MM.1S (cell line): ENCODE data around the gene COLGALT1.

Experiments used
- DNase-seq: peaks from one replicate; pipeline ENCODE4 v3.0.0-alpha.2; 2015
- H2AFZ ChIP-seq: fragments of 300-600 bp; sonication (generic); 2 replicates; pipeline ENCODE4 v1.6.0; 2016; ENCODE audit warnings: antibody characterized with exemption, low read length
- H3F3A ChIP-seq: fragments of 300-600 bp; sonication (generic); 2 replicates; pipeline ENCODE4 v1.6.1; 2016; ENCODE audit warnings: mild to moderate bottlenecking, antibody characterized with exemption, low read length, moderate library complexity, mixed read lengths; ENCODE audit not compliant: insufficient read depth
- H3K27ac ChIP-seq: fragments of 300-600 bp; sonication (generic); 2 replicates; pipeline ENCODE4 v1.5.1; 2016; ENCODE audit warnings: mild to moderate bottlenecking, low read length
- H3K27me3 ChIP-seq: fragments of 300-600 bp; sonication (generic); replicated peaks from 2 replicates; pipeline ENCODE4 v1.6.0; 2016; ENCODE audit warnings: low read length; ENCODE audit not compliant: insufficient read depth
- H3K36me3 ChIP-seq: fragments of 300-600 bp; sonication (generic); replicated peaks from 2 replicates; pipeline ENCODE4 v1.6.1; 2016; ENCODE audit warnings: mild to moderate bottlenecking, low read length, mixed read lengths; ENCODE audit not compliant: insufficient read depth
- H3K4me1 ChIP-seq: fragments of 300-600 bp; sonication (generic); 2 replicates; pipeline ENCODE4 v1.6.1; 2016; ENCODE audit warnings: low read length, mixed read lengths
- H3K4me2 ChIP-seq: fragments of 300-600 bp; sonication (generic); 2 replicates; pipeline ENCODE4 v1.6.0; 2016; ENCODE audit warnings: low read depth, low read length
- H3K4me3 ChIP-seq: fragments of 300-600 bp; sonication (generic); 2 replicates; pipeline ENCODE4 v1.5.1; 2016; ENCODE audit warnings: low read length, mixed read lengths
- H3K79me2 ChIP-seq: fragments of 300-600 bp; sonication (generic); 2 replicates; pipeline ENCODE4 v1.6.1; 2016; ENCODE audit warnings: mixed run types, low read length, mixed read lengths
- H3K9ac ChIP-seq: fragments of 300-600 bp; sonication (generic); 2 replicates; pipeline ENCODE4 v1.6.1; 2016; ENCODE audit warnings: low read length, mixed read lengths
- H3K9me2 ChIP-seq: fragments of 300-600 bp; sonication (generic); replicated peaks from 2 replicates; pipeline ENCODE4 v1.6.1; 2016; ENCODE audit warnings: mild to moderate bottlenecking, low read length, mixed read lengths; ENCODE audit not compliant: insufficient read depth
- H3K9me3 ChIP-seq: fragments of 300-600 bp; sonication (generic); replicated peaks from 2 replicates; pipeline ENCODE4 v1.6.1; 2016; ENCODE audit warnings: mild to moderate bottlenecking, low read length, mixed read lengths; ENCODE audit not compliant: insufficient read depth
- H4K20me1 ChIP-seq: fragments of 300-600 bp; sonication (generic); 2 replicates; pipeline ENCODE4 v1.6.1; 2016; ENCODE audit warnings: mild to moderate bottlenecking, low read length, moderate library complexity, mixed read lengths; ENCODE audit not compliant: insufficient read depth
- EZH2 ChIP-seq: fragments of 300-600 bp; sonication (generic); optimal IDR thresholded peaks from 2 replicates; pipeline ENCODE3; 2017; ENCODE audit warnings: low read depth, mild to moderate bottlenecking, antibody characterized with exemption, low read length, mixed read lengths
- EZH2phosphoT487 ChIP-seq: fragments of 300-600 bp; sonication (generic); IDR thresholded peaks from 2 replicates; pipeline ENCODE4 v1.6.1; 2018; ENCODE audit warnings: antibody characterized with exemption, low read length
- TF ChIP-seq, protein P1 (sequence below): fragments of 300-600 bp; sonication (generic); IDR thresholded peaks from 2 replicates; pipeline ENCODE4 v1.5.1; 2016; ENCODE audit warnings: antibody characterized with exemption, low read length, mixed read lengths

The COLGALT1 gene

DNA sequence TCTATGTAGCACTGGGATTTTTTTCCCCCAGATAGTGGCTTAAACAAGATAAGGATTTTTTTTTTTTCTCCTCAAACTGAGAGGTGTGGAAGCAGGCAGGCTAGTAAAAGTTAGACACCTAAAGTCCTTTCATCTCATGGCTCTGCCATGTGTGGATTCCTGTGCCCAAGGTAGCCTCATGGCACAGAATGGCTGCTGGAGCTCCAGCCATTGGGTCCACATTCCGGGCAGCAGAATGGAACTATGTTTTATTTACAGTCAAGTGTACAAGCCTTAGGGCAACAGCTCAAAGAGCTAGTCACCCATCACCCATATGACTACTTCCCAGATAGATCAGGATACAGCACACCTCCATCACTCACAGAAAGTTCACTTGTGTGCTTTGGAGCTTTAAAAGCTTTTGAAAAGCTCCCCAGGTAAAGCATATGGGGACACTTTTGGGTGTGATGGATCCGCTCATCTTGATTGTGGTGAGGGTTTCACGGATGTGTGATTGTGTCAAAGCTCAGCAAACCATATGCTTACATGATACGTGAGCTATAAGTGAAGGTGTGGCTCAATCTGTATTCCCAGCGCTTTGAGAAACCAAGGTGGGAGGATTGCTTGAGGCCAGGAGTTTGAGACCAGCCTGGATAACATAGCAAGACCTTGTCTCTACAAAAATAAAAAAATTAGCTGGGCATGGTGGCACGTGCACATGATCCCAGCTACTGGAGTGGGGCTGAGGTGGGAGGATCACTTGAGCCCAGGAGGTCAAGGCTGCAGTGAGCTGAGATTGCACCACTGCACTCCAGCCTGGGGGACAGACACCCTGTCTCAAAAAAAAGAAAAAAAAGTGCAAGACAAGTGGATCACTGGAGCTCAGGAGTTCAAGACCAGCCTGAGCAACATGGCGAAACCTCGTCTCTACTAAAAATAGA, 25.9 kb upstream of the COLGALT1 start:
- H3K4me2 ChIP-seq, result no peak overlapping the region
- H3F3A ChIP-seq, result no peaks in the 10 kb centered on the region
- no peaks in the 10 kb centered on the region for H3K79me2 ChIP-seq
- H4K20me1 ChIP-seq, result no peaks in the 10 kb centered on the region
- no peaks in the 10 kb centered on the region for H3K9me2 ChIP-seq
- H3K27me3 ChIP-seq, result peaks cover 95% of the 10 kb centered on the region
- no peak overlapping the region for H3K4me3 ChIP-seq
- H2AFZ ChIP-seq, result no peak overlapping the region
- no peaks in the 10 kb centered on the region for H3K9me3 ChIP-seq
- no peaks in the 10 kb centered on the region for H3K36me3 ChIP-seq
- no peak overlapping the region for H3K27ac ChIP-seq
- no peak overlapping the region for H3K9ac ChIP-seq
- TF ChIP-seq EZH2phosphoT487, result no peak
- TF ChIP-seq, protein P1, sequence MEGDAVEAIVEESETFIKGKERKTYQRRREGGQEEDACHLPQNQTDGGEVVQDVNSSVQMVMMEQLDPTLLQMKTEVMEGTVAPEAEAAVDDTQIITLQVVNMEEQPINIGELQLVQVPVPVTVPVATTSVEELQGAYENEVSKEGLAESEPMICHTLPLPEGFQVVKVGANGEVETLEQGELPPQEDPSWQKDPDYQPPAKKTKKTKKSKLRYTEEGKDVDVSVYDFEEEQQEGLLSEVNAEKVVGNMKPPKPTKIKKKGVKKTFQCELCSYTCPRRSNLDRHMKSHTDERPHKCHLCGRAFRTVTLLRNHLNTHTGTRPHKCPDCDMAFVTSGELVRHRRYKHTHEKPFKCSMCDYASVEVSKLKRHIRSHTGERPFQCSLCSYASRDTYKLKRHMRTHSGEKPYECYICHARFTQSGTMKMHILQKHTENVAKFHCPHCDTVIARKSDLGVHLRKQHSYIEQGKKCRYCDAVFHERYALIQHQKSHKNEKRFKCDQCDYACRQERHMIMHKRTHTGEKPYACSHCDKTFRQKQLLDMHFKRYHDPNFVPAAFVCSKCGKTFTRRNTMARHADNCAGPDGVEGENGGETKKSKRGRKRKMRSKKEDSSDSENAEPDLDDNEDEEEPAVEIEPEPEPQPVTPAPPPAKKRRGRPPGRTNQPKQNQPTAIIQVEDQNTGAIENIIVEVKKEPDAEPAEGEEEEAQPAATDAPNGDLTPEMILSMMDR, result no peak
- TF ChIP-seq EZH2, result no peak
- DNase-seq, result no peak
- no peaks in the 10 kb centered on the region for H3K4me1 ChIP-seq

DNA sequence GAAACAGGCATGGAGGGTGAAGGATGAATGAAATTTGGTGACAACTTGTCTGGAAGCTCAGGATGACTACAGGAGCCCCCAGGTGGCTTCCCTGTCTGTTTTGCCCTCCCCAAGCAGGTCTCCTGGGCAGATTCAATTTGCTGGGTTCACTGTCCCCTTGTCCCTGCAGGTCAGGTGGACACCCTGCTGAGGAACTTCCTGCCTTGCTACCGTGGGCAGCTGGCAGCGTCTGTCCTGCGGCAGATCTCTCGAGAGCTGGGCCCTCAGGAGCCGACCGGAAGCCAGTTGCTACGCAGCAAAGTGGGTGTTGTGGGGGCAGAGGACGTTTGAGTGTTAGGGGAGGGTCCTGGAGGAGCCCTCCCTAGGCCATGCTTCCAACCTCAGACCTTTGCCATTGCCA, 24.9 kb upstream of the COLGALT1 start:
- Histone ChIP-seq H3K4me1 (no peaks in the 10 kb centered on the region), H3F3A (no peaks in the 10 kb centered on the region), H3K4me3 (no peak overlapping the region), H4K20me1 (no peaks in the 10 kb centered on the region), H3K27ac (no peak overlapping the region), H3K4me2 (no peak overlapping the region), H3K9me2 (no peaks in the 10 kb centered on the region), H3K27me3 (peaks cover 92% of the 10 kb centered on the region), H3K9me3 (no peaks in the 10 kb centered on the region), H3K9ac (no peak overlapping the region), H3K36me3 (no peaks in the 10 kb centered on the region), H2AFZ (no peak overlapping the region), H3K79me2 (no peaks in the 10 kb centered on the region)
- TF ChIP-seq, protein P1, result no peak
- TF ChIP-seq EZH2phosphoT487 (no peak), EZH2 (no peak)
- no peak for DNase-seq

DNA sequence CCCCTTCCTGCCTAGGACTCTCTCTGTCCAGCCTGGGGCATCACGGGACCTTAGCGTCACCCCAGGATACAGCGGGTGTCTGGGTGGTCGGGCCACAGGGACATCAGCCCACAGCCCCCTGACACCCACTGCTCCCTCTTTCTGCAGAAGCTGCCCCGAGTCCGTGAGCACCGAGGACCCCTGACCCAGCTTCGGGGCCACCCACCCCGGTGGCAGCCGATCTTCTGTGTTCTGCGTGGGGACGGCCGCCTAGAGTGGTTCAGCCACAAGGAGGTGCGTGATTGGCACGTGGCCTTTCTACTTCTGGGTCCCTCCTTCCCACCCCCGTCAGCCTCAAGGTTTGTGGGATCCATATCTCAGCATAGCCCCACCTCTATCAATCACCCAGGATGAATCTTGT, 23.3 kb upstream of the COLGALT1 start:
- Histone ChIP-seq H3K4me3 (no peak overlapping the region), H3K4me1 (no peaks in the 10 kb centered on the region), H3K27me3 (peaks cover 92% of the 10 kb centered on the region), H3F3A (no peaks in the 10 kb centered on the region), H2AFZ (no peak overlapping the region), H3K9me2 (no peaks in the 10 kb centered on the region), H3K27ac (no peak overlapping the region), H3K9ac (no peak overlapping the region), H3K9me3 (no peaks in the 10 kb centered on the region), H4K20me1 (no peaks in the 10 kb centered on the region), H3K79me2 (no peaks in the 10 kb centered on the region), H3K4me2 (no peak overlapping the region), H3K36me3 (no peaks in the 10 kb centered on the region)
- TF ChIP-seq, protein P1, result no peak
- TF ChIP-seq EZH2phosphoT487 (no peak), EZH2 (no peak)
- no peak for DNase-seq
